ENCODE results near the gene TJP2. TPM values are rescaled to one million over a fixed set of nuclear protein-coding genes. Genes with fewer than 3 reads are reported as not detected.

TJP2 gene
- total and polyA plus RNA-seq, 2 of the 4 experiments (the other 2 are of a cell fraction): 38.3 to 49.3 TPM

GRCh38 chr9:69218166-69218565 is 44.1 kb downstream of the TJP2 start:
- no CpG with 5 or more reads among the region's 3 CpGs for WGBS, 2 experiments (ENCODE audit: extremely low coverage in 2 of 2, insufficient read length in 1 of 2)
- BruUV-seq (replicated peaks): no TSS peak
- no peak overlapping the region for H3K56ac ChIP-seq (ENCODE audit: extremely low read depth, insufficient read depth, low read length)

More at GRCh38 chr9:69218166-69218565, 44.1 kb downstream of the TJP2 start:
- Histone ChIP-seq H2BK15ac (ENCODE audit: low read depth, low read length) (no peak overlapping the region), H3K18ac (ENCODE audit: low read depth, low read length) (no peak overlapping the region), H4K91ac (ENCODE audit: insufficient read depth, low read depth, low read length) (no peak overlapping the region), H2BK120ac (ENCODE audit: low read depth, low read length) (no peak overlapping the region), H3K27me3 (ENCODE audit: control insufficient read depth, insufficient read depth, low read length) (no peaks in the 10 kb centered on the region), H3K4me3 (ENCODE audit: insufficient read depth, low read depth, low read length) (no peak overlapping the region), H4K5ac (ENCODE audit: low read depth, low read length) (no peak overlapping the region), H3K27ac (ENCODE audit: insufficient read depth, low read length) (no peak overlapping the region), H2AK5ac (ENCODE audit: low read depth, low read length) (no peak overlapping the region), H2AK9ac (replicated peaks; ENCODE audit: low read depth, low read length, poor library complexity) (no peak overlapping the region), H3K9me3 (ENCODE audit: control insufficient read depth, insufficient read depth, low read length) (no peaks in the 10 kb centered on the region), H2AFZ (replicated peaks; ENCODE audit: low read length, poor library complexity) (no peak overlapping the region), H4K20me1 (ENCODE audit: insufficient read depth, low read length) (no peaks in the 10 kb centered on the region), H4K8ac (ENCODE audit: low read depth in 2 of 2, low read length in 2 of 2) (no peak overlapping the region), H2BK20ac (ENCODE audit: low read depth, low read length) (no peak overlapping the region), H3K9me1 (ENCODE audit: insufficient read depth, low read length) (peaks cover 7% of the 10 kb centered on the region; the same call in 1 of the 2 replicates), H3K14ac (replicated peaks; ENCODE audit: low read depth, low read length) (no peak overlapping the region), H3K4me2 (ENCODE audit: low read depth, low read length) (no peak overlapping the region), H3K4me1 (ENCODE audit: control insufficient read depth, insufficient read depth, low read length) (no peaks in the 10 kb centered on the region), H3K79me1 (ENCODE audit: low read depth in 1 of 2, low read length in 2 of 2) (peaks cover 2 to 4% of the 10 kb centered on the region in 2 experiments; a peak in 3 of 4 replicates), H3K23ac (ENCODE audit: low read depth, low read length) (no peak overlapping the region), H3K9ac (ENCODE audit: low read depth, low read length) (no peak overlapping the region), H2BK5ac (ENCODE audit: low read depth, low read length, poor library complexity, severe bottlenecking) (no peak overlapping the region), H3K36me3 (ENCODE audit: control insufficient read depth, insufficient read depth, low read length) (peaks cover 14% of the 10 kb centered on the region), H3K4ac (ENCODE audit: low read depth, low read length) (no peak overlapping the region)
- TF ChIP-seq MXI1 (IDR thresholded peaks at IDR 0.05; ENCODE audit: borderline replicate concordance, low read depth, low read length) (no peak), USF2 (IDR thresholded peaks at IDR 0.05; ENCODE audit: low read depth, low read length) (no peak), MAFK (IDR thresholded peaks at IDR 0.05; ENCODE audit: low read depth, low read length) (no peak), POLR2A (IDR thresholded peaks at IDR 0.05; ENCODE audit: low read depth, low read length) (no peak), RAD21 (IDR thresholded peaks at IDR 0.05; ENCODE audit: low read length) (no peak), RCOR1 (IDR thresholded peaks at IDR 0.05; ENCODE audit: insufficient replicate concordance, low read length) (no peak), FOS (IDR thresholded peaks at IDR 0.05; ENCODE audit: low read depth, low read length) (no peak), ELK1 (IDR thresholded peaks at IDR 0.05; ENCODE audit: borderline replicate concordance, low read depth, low read length) (no peak), MAZ (IDR thresholded peaks at IDR 0.05; ENCODE audit: borderline replicate concordance, low read depth, low read length) (no peak)
- ChIA-PET CTCF (no interaction called here), POLR2A (ENCODE audit: unreplicated experiment) (no interaction called here)
- in situ Hi-C loops (cut with MboI; ENCODE audit: low sequenced_read_pairs): no loop called here
- no peak for DNase-seq
- intact Hi-C loops (cut with micrococcal nuclease): no loop called here
- ATAC-seq (ENCODE audit: low read depth): no peak
- dilution Hi-C loops (cut with HindIII; ENCODE audit: low sequenced_read_pairs, unreplicated experiment): no loop called here
